Stimulated activated naive CD4-positive, alpha-beta T cell treated with Interleukin-2 at 50 U/mL for 16 hours (primary cell): ENCODE measurements around the gene OR52I1.

ENCODE experiments used
- DNase-seq: peaks from one replicate; lab custom pipeline; 2025; lab: John Stamatoyannopoulos, UW

The OR52I1 gene

DNA sequence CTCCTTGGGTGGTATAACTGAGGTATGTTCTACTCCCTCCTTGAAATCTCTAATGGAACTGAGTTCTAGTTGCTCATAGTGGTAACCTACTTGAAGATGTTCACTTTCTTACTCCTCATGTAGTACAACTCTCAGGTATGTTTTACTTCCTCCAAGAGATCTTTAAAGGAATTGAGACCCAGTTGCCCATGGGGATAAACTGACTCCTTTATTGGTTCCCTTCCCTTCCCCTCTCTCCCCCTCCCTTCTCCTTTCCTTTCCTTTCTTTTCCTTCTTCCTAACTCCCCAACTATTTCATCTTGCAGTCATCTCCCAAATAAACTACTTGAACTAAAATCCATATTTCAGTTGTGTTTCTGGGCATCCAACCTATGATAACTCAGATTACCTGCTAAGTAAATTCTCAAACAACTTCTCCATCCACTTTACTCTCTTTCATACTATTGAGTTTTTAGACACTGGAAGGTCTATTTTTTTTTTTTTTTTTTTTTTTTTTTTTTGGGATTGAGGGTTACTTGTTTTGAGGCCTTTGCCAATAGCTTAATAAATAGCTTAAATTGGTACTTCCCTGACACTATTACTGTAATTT is 22.1 kb downstream of the OR52I1 start:
- DNase-seq = no peak

DNA sequence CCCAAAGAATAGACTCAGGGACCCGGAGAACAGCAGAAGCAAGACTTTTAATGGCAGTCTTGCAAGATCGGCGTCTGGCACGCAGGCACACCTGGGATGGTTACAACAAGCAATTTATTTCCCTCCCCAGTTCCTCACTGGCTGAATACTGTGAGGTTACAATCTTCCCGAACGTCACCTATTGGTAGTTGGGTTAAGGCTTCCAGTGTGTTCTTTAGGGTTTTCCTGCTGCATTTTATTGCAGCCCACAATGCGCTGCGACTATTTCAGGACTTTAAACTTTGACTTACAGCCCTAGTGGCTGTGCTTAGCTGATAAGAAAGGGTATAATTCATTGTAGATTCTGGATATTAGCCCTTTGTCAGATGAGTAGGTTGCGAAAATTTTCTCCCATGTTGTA is 25.7 kb downstream of the OR52I1 start:
- no peak for DNase-seq

GRCh38 chr11:4626207-4627099 is 32.6 kb downstream of the OR52I1 start:
- DNase-seq = peak; percentile 11

DNA sequence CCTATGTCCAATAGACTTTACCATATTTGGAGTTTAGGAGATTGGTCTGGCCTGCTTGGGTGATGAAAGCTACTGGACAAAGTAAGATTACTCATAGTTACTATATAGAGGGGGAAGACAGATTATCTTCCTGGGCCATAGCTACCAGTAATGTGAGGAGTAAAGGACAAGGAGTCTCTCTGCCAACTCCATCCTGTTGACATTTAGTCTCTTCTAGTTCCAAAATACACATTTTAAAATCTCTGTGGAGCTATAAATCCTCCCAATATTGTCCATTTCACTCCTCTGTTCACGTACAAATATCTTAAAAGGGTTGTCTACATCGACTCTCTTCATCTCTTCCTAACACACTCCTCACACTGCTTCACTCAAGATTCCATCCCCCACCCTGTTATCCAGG is 42.3 kb downstream of the OR52I1 start:
- DNase-seq = no peak

- peak; percentile 57 for DNase-seq
Observed at GRCh38 chr11:4636962-4637661, 43.3 kb downstream of the OR52I1 start, which contains the start of gene OR51D1. TSS of gene OR51D1 (plus strand) at chr11:4637477. CDS start at chr11:4639791, 2,314 bp downstream.

DNA sequence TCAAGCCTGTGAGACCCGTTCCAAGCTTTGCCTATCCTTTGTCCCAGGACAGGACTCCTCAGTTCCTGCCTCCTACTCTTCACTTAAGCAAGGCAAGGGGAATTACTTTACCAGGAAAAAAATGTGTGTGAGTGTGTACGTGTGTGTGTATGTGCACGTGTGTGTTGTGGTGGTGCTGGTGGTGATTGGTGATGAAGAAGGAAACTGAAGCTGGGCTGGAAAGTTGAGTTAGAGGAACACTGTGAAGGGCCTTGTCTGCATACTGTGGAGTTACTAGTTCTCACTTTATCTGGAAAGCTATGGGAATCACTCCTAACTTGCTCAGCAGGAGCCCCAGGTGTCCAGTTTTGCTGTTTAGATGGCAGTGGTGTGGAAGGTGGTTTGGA is 43.8 kb downstream of the OR52I1 start:
- DNase-seq = no peak

GRCh38 chr11:4639931-4640330 is 46.1 kb downstream of the OR52I1 start:
- no peak for DNase-seq

DNA sequence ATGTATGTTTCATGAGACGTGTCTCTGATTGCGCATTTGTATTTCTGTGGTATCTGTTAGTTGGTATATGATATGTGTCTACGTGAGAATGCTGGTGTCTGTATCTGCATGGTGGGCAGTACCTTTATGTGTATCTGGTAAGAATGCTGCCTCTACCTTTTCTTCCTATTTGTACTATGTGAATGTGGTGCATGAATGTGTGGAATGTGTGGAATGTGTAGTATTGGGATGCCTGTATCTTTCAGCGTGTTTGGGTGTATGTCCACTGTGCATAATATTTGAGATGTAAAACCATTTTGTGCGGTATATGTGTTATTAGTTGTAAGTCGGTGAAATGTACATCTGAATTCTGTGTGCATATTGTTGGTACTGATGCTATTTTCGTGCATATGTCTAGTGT is 47.7 kb downstream of the OR52I1 start:
- DNase-seq = no peak

DNA sequence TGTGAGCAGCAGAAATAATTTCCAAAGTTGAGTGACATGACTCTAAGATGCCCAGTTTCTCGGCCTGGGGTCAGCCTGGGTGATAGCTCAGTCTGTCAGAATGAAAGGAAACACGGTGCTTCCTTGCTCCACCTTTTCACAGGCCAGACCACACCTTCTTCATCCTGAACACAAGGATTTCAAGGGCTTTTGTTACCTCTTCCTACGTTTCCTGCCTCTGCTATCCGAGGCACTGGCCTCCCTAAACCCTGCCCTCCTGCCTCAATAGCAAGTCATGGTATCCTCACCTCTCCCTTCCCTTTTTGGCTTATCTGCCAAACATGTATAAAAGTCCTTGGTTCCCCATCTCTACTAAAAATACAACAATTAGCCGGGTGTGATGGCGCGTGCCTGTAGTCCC is 48.2 kb downstream of the OR52I1 start:
- no peak for DNase-seq

GRCh38 chr11:4643076-4643475 is 49.2 kb downstream of the OR52I1 start:
- DNase-seq = no peak

- no peak for DNase-seq
Observed at GRCh38 chr11:4643682-4644081, 49.8 kb downstream of the OR52I1 start, which contains the start of gene OR51E1. TSS of gene OR51E1 (plus strand) at chr11:4643982. CDS start at chr11:4652527, 8,545 bp downstream.

- DNase-seq = no peak
Observed at GRCh38 chr11:4644233-4644632, 50.4 kb downstream of the OR52I1 start.
